UCSD-AML1 (cell line): ENCODE data around the gene RILPL1.
"Not testable (repeated sequence)": the region's sequence is repeated elsewhere in the genome, so short reads cannot be mapped to it uniquely, and the experiment has no call there.

Experiments used
- DNase-seq: peaks from one replicate; lab custom pipeline; 2025; ENCODE audit not compliant: unreplicated experiment; lab: John Stamatoyannopoulos, UW

RILPL1 gene

DNA sequence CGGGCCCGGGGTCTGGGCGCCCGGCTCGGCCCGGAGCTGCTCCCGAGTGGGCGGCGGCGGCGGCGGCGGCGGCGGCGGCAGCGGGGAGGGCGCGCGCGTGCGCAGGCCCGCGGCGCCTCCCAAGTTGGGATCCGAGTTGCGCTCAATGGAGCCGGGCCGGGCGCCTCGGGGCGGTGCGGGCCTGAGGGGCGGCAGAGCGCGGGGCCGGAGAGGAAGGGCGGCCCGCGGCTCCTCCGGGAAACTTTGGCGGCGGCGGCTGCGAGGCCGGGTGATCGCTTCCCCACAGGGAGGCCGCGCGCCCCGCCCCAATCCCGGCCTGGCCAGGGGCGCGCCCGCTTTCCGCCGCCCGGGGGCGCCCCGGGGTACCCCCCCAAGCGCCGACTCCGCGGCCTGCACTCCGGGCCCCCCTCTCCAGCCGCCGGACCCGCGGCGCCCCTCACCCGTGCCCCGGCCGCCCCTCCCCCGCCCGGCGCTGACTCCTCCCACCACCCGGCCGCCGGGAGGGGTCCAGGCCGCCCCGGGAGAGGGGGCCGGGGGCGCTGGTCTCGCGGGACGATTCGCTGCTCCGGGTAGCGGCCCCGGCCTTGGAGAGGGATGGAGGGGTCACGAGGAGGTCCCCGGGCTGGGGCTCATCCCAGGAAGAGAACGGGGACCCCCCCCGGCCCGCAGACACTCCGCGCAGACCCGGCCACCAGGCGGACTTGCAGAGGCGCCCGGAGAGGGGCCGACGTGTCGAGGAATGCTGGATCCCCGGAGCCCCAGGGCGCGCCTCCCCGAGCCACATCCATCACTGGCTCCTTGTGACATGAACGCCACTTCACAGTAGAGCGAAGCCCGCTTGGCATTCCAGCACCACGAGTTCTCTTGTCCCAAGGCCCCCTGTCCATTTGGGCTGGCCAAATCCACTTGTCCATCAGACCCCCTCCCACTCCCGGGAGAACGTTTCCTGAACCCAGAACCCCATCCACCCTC lies at the start of gene RILPL1:
RILPL1 (minus strand) TSS at position 48 of the 972 bp plus-strand sequence. CDS start 237 bp downstream, outside the sequence.
- DNase-seq = peak; percentile 49

DNA sequence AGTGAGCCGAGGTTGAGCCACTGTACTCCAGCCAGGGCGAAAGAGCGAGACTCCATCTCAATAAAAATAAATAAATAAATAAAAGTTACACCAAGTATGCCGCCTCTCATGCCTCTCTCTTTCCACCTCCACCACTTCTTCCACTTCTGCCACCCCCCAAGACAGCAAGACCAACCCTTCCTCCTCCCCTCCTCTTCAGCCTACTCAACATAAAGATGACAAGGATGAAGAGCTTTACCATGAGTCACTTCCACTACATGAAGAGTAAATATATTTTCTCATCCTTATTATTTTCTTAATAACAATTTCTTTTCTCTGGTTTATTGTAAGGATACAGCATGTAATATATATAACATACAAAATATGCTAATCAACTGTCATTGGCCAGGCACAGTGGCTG lies 47.3 kb upstream of the RILPL1 start:
- DNase-seq = no peak

DNA sequence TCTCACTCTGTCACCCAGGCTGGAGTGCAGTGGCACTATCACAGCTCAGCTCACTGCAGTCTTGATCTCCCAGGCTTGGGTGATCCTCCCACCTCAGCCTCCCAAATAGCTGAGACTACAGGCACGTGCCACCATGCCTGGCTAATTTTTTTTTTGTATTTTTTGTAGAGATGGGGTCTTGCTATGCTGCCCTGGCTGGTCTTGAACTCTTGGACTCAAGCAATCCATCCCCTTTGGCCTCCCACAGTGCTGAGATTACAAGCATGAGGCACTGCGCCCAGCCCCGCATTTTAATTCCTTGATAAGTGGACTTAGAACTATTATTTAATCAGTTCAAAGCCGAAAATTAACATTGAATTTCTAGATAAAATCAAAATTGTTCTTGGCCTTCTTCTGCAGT lies 45.3 kb upstream of the RILPL1 start:
- not testable (repeated sequence) for DNase-seq

DNA sequence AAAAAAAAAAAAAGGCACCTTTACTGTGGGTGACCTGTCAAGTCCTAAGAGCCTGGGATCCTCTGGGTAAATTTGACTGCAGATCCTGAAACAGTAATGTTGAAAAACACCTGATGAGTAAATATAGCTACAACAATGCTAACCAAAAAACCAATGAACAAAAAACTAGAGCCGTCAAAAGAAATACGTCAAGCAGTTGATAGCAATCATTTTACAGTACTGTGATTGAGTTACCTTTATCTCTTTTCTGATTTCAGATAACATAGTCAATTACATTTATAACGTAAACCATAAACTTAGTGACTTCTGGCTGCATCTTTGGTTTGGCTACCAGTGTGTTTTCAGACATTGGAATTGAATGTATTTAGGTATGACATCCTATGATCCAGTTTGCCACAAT lies 44.7 kb upstream of the RILPL1 start:
- DNase-seq = no peak

DNA sequence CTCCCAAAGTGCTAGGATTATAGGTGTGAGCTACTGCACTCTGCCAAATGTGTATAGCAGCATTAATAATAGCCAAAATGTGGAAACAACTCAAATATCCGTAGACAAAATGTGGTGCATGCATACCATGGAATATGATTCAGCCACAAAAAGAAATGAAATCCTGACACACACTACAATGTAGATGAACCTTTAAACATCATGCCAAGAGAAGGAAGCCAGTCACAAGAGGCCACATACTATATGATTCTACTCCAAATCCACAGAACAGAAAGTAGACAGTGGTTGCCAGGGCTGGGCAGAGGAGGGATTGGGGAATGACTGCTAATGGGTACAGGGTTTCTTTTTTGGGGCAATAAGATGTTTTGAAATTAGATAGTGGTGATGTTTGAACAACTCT lies 43.1 kb upstream of the RILPL1 start:
- no peak for DNase-seq

GRCh38 chr12:123573870-123574269 lies 40.4 kb upstream of the RILPL1 start:
- no peak for DNase-seq

GRCh38 chr12:123572391-123572790 lies 38.9 kb upstream of the RILPL1 start:
- no peak for DNase-seq

- DNase-seq = no peak
Observed at GRCh38 chr12:123571343-123571813, 37.9 kb upstream of the RILPL1 start.

DNA sequence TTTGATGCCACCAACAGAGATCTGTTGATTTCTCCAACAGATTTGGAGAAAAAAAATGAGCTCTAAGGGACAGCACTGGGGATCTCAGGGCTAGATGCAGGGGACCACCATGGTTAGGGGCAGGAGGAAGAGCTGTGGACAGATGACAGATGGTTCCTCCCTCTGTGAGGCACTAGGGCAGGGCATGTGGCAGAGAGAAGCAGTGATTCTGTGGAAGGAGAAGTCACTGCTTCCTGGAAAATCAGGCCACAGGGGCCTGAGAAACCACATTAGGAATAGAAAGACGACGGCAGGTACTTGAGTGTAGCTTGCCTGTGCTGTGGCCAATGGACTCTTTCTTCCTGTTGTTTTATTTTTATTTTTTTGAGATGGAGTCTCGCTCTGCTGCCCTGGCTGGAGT lies 25.9 kb upstream of the RILPL1 start:
- DNase-seq = no peak

DNA sequence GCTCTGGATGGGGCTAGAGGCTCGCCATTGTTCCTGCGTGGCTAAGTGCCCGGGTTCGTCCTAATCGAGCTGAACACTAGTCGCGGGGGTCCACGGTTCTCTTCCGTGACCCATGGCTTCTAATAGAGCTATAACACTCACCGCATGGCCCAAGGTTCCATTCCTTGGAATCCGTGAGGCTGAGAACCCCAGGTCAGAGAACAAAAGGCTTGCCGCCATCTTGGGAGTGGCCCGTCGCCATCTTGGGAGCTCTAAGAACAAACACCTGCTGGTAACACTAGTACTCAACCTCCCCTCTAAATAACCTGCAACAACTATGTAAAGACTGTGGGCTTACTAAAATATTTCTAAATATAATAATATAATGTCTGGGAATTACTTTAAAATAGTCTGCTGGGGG lies 25.0 kb upstream of the RILPL1 start:
- DNase-seq = not testable (repeated sequence)

GRCh38 chr12:123554843-123555242 lies 21.3 kb upstream of the RILPL1 start:
- DNase-seq = not testable (repeated sequence)

DNA sequence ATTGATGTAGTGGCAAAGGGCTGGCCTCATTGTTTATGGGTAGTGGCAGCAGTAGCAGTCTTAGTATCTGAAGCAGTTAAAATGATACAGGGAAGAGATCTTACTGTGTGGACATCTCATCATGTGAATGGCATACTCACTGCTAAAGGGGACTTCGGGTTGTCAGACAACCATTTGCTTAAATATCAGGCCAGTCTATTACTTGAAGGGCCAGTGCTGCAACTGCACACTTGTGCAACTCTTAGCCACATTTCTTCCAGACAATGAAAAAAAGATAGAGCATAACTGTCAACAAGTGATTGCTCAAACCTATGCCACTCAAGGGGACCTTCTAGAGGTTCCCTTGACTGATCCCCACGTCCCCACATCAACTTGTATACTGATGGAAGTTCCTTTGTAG lies 20.6 kb upstream of the RILPL1 start:
- not testable (repeated sequence) for DNase-seq

DNA sequence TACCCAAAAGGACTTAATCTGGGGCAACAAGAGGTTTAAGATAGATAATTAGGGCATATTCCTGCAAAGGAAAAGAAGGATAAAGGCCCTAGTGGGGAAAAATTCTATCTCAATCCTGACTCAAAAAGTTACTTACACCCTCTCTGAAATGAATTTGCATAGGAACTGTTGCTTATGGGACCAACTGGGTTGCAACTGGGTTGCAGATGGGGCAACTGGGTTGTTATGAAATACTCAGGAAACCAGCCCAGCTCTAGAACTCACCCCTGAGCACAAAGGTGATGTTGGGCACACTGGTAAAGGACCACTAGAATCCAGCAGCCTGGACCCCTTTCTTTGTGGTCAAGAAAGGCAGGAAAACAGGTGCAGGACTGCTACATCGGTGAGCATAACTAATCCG lies 17.2 kb upstream of the RILPL1 start:
- DNase-seq = no peak

- DNase-seq = no peak
Observed at GRCh38 chr12:123548107-123548506, 14.6 kb upstream of the RILPL1 start.

- no peak for DNase-seq
Observed at GRCh38 chr12:123546281-123546680, 12.8 kb upstream of the RILPL1 start.

DNA sequence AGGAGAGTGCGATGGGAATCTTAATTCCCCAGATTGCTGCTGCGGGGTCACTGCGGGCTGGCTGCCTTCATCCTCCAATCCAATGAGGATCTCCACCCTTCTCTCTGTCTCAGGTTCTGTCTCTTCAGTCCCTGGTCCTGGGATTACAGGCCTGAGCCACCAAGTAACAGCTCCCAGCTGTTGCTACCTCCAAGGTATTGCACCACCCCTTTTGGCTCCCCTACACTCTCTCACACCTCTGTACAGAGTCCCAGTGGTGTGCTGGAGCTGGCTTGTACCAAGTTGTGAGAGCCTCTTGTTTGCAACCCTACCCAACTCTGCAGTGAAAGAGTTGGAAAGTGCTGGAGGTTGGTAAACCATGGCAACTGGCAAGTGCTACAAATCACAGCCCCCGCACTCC lies 10.0 kb upstream of the RILPL1 start:
- DNase-seq = no peak

- DNase-seq = no peak
Observed at GRCh38 chr12:123540899-123541662, 7.6 kb upstream of the RILPL1 start.

GRCh38 chr12:123535952-123536351 lies 2.4 kb upstream of the RILPL1 start:
- DNase-seq = not testable (repeated sequence)

DNA sequence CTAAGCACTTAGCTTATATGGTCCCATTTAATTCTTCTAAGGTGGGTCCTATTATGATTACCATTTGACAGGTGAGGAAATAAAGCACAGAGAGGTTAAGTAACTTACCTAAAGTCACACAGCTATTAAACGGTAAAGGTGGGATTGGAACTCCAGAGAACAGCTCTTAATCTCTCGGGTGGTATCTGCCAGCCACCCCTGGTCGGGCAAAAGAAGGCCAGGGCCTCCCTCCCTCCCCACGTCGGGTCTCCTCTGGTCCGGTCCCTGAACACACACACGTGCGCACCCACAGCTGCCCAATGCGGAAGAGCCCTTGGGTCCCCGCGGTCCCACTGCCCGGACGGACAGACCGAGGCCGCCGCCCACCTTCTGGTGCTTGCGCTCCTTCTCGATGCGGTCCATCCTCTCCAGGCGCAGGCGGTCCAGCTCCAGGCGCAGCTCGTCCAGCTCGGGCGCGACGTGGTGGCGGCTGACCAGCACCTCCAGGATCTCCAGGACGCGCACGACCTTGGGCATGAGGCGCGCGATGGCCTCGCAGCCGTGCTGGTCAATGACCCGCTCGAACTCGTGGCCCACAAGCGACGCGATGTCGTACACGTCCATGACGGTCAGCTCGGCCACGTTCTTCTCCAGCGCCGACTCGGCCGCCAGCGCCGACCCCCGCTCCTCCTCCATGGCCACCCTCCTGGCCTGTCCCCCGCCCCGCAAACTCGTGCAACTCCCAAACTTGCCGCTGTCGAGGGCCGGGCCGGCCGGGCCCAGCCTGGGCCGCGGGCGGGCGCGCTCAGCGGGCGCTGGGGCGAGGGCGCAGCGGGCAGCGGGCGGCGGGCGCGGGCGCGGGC lies 490 bp downstream of the RILPL1 start:
- DNase-seq = no peak

- peak; percentile 55 for DNase-seq
Observed at GRCh38 chr12:123532019-123532418, 1.5 kb downstream of the RILPL1 start.

DNA sequence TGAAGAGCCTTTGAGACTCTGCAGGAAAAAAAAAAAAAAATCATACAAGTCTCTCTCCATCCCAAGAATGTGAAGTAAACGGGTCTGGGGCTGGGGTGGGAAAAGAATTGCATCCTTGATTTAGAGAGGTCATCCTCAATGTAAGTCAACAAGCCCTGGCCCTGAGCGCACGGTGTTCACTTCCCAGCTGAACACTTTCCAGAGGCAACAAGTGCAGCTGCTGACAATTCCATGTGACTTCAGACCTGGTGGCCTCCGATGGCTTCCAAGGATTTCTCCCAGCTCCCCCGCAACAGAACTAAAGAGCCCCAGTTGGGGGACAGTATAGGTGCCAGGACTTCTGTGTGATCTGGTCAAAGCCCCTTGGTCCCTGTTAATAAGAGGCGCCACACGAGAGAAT lies 2.4 kb downstream of the RILPL1 start:
- DNase-seq = no peak
